HEK293 (cell line): ENCODE data around the gene FKRP.

ENCODE experiments used
- BCL6B ChIP-seq: fragments of 450-650 bp; formaldehyde crosslinking; IDR thresholded peaks from 2 replicates; pipeline ENCODE4 v1.5.1; 2017; ENCODE audit warnings: missing biosample characterization, missing genetic modification characterization
- KLF17 ChIP-seq: fragments of 450-650 bp; formaldehyde crosslinking; IDR thresholded peaks from 2 replicates; pipeline ENCODE4 v1.5.1; 2016; ENCODE audit warnings: missing biosample characterization, missing genetic modification characterization
- PBX3 ChIP-seq: sonication (generic); formaldehyde crosslinking; IDR thresholded peaks from 2 replicates; pipeline ENCODE4 v1.8.1; 2022; ENCODE audit warnings: mild to moderate bottlenecking, moderate library complexity, missing genetic modification reagents
- PRDM10 ChIP-seq: fragments of 450-650 bp; formaldehyde crosslinking; IDR thresholded peaks from 2 replicates; pipeline ENCODE4 v1.5.1; 2016; ENCODE audit warnings: missing biosample characterization, missing genetic modification characterization
- REST ChIP-seq: fragments of 450-650 bp; formaldehyde crosslinking; IDR thresholded peaks from 2 replicates; pipeline ENCODE4 v1.5.1; 2016; ENCODE audit warnings: missing biosample characterization, missing genetic modification characterization
- YY2 ChIP-seq: fragments of 450-650 bp; formaldehyde crosslinking; IDR thresholded peaks from 2 replicates; pipeline ENCODE4 v1.5.1; 2016; ENCODE audit warnings: missing biosample characterization, missing genetic modification characterization
- ZBTB1 ChIP-seq: fragments of 450-650 bp; formaldehyde crosslinking; IDR thresholded peaks from 2 replicates; pipeline ENCODE4 v1.5.1; 2016; ENCODE audit warnings: missing biosample characterization, missing genetic modification characterization
- ZFP69B ChIP-seq: fragments of 450-650 bp; formaldehyde crosslinking; IDR thresholded peaks from 2 replicates; pipeline ENCODE4 v1.5.1; 2016; ENCODE audit warnings: missing biosample characterization, missing genetic modification characterization
- ZNF132 ChIP-seq: fragments of 450-650 bp; formaldehyde crosslinking; IDR thresholded peaks from 2 replicates; pipeline ENCODE4 v1.5.1; 2017; ENCODE audit warnings: missing biosample characterization, missing genetic modification characterization, borderline replicate concordance
- ZNF155 ChIP-seq: fragments of 450-650 bp; formaldehyde crosslinking; IDR thresholded peaks from 2 replicates; pipeline ENCODE4 v1.5.1; 2016; ENCODE audit warnings: missing biosample characterization, missing genetic modification characterization
- ZNF24 ChIP-seq: fragments of 450-650 bp; formaldehyde crosslinking; IDR thresholded peaks from 2 replicates; pipeline ENCODE4 v1.5.1; 2016; ENCODE audit warnings: missing biosample characterization, missing genetic modification characterization
- ZNF335 ChIP-seq: fragments of 450-650 bp; formaldehyde crosslinking; conservative IDR thresholded peaks from 2 replicates; pipeline ENCODE4 v1.5.1; 2016; ENCODE audit warnings: missing biosample characterization, missing genetic modification characterization
- ZNF529 ChIP-seq: fragments of 450-650 bp; formaldehyde crosslinking; IDR thresholded peaks from 2 replicates; pipeline ENCODE4 v1.5.1; 2017; ENCODE audit warnings: missing genetic modification characterization, missing biosample characterization; ENCODE audit not compliant: insufficient replicate concordance
- ZNF544 ChIP-seq: fragments of 450-650 bp; formaldehyde crosslinking; IDR thresholded peaks from 2 replicates; pipeline ENCODE4 v1.5.0; 2017; ENCODE audit warnings: missing biosample characterization, missing genetic modification characterization
- ZNF560 ChIP-seq: fragments of 450-650 bp; formaldehyde crosslinking; IDR thresholded peaks from 2 replicates; pipeline ENCODE4 v1.5.1; 2017; ENCODE audit warnings: missing biosample characterization, missing genetic modification characterization, borderline replicate concordance
- ZNF626 ChIP-seq: fragments of 450-650 bp; sonication (Bioruptor Pico); formaldehyde crosslinking; IDR thresholded peaks from 2 replicates; pipeline ENCODE4 v1.5.1; 2018; ENCODE audit warnings: missing biosample characterization, missing genetic modification characterization, inconsistent platforms
- ZNF639 ChIP-seq: fragments of 450-650 bp; formaldehyde crosslinking; IDR thresholded peaks from 2 replicates; pipeline ENCODE4 v1.5.1; 2016; ENCODE audit warnings: missing biosample characterization, missing genetic modification characterization
- ZNF692 ChIP-seq: fragments of 450-650 bp; formaldehyde crosslinking; IDR thresholded peaks from 2 replicates; pipeline ENCODE4 v1.5.1; 2016; ENCODE audit warnings: missing biosample characterization, missing genetic modification characterization
- ZNF776 ChIP-seq: fragments of 450-650 bp; formaldehyde crosslinking; IDR thresholded peaks from 2 replicates; pipeline ENCODE4 v1.5.0; 2017; ENCODE audit warnings: missing biosample characterization, missing genetic modification characterization, borderline replicate concordance
- ZSCAN16 ChIP-seq: fragments of 450-650 bp; formaldehyde crosslinking; IDR thresholded peaks from 2 replicates; pipeline ENCODE4 v1.5.1; 2016; ENCODE audit warnings: missing biosample characterization, missing genetic modification characterization
- TF ChIP-seq, protein P1 (sequence below): fragments of 450-650 bp; formaldehyde crosslinking; IDR thresholded peaks from 2 replicates; pipeline ENCODE4 v1.5.1; 2016; ENCODE audit warnings: missing biosample characterization, missing genetic modification characterization, low read depth
- TF ChIP-seq, protein P2 (sequence below): fragments of 450-650 bp; formaldehyde crosslinking; IDR thresholded peaks from 2 replicates; pipeline ENCODE4 v1.5.1; 2016; ENCODE audit warnings: missing biosample characterization, missing genetic modification characterization

FKRP gene

GRCh38 chr19:46788262-46788967 lies 42.6 kb downstream of the FKRP start, which contains the start of gene SLC1A5 (continued):
- no peak for TF ChIP-seq ZNF155 (tag by site-specific recombination)
- no peak for TF ChIP-seq ZNF24
- TF ChIP-seq ZNF560 (tag by site-specific recombination): no peak
- TF ChIP-seq ZSCAN16: no peak
- no peak for TF ChIP-seq ZNF626
- peak; percentile 35; the same call in 1 of the 2 replicates for TF ChIP-seq YY2 (tag by site-specific recombination)
- TF ChIP-seq ZNF544 (tag by site-specific recombination): no peak
- TF ChIP-seq ZNF335 (tag by site-specific recombination): peak; percentile 50
- peak; percentile 72 for TF ChIP-seq PRDM10 (tag by site-specific recombination)
- TF ChIP-seq KLF17 (tag by site-specific recombination): peak; percentile 75
- no peak for TF ChIP-seq BCL6B (tag by site-specific recombination)
- no peak for TF ChIP-seq ZBTB1 (tag by site-specific recombination)
- TF ChIP-seq, protein P1, sequence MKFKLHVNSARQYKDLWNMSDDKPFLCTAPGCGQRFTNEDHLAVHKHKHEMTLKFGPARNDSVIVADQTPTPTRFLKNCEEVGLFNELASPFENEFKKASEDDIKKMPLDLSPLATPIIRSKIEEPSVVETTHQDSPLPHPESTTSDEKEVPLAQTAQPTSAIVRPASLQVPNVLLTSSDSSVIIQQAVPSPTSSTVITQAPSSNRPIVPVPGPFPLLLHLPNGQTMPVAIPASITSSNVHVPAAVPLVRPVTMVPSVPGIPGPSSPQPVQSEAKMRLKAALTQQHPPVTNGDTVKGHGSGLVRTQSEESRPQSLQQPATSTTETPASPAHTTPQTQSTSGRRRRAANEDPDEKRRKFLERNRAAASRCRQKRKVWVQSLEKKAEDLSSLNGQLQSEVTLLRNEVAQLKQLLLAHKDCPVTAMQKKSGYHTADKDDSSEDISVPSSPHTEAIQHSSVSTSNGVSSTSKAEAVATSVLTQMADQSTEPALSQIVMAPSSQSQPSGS: no peak
- TF ChIP-seq ZNF692 (tag by site-specific recombination): peak; percentile 87
- peak; percentile 59; the same call in 1 of the 2 replicates for TF ChIP-seq ZNF639 (tag by site-specific recombination)
- TF ChIP-seq ZFP69B (tag by site-specific recombination): peak; percentile 70
- no peak for TF ChIP-seq ZNF529 (tag by site-specific recombination)
- TF ChIP-seq REST (tag by site-specific recombination): no peak
- TF ChIP-seq ZNF132: no peak
- no peak for TF ChIP-seq ZNF776 (tag by site-specific recombination)
- TF ChIP-seq PBX3 (CRISPR knock-in tag): 0 out of 2 replicates have a peak, but pooled peaks have one; percentile 40
- TF ChIP-seq, protein P2, sequence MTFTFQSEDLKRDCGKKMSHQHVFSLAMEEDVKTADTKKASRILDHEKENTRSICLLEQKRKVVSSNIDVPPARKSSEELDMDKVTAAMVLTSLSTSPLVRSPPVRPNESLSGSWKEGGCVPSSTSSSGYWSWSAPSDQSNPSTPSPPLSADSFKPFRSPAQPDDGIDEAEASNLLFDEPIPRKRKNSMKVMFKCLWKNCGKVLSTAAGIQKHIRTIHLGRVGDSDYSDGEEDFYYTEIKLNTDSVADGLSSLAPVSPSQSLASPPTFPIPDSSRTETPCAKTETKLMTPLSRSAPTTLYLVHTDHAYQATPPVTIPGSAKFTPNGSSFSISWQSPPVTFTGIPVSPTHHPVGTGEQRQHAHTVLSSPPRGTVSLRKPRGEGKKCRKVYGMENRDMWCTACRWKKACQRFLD: no peak
